SKM-1 (cell line): ENCODE results near the gene OR5L2.
"Not testable (repeated sequence)": the region's sequence is repeated elsewhere in the genome, so short reads cannot be mapped to it uniquely, and the experiment has no call there.

ENCODE experiments used
- DNase-seq: peaks from one replicate; lab custom pipeline; 2025; ENCODE audit not compliant: unreplicated experiment; lab: John Stamatoyannopoulos, UW

Gene OR5L2

DNA sequence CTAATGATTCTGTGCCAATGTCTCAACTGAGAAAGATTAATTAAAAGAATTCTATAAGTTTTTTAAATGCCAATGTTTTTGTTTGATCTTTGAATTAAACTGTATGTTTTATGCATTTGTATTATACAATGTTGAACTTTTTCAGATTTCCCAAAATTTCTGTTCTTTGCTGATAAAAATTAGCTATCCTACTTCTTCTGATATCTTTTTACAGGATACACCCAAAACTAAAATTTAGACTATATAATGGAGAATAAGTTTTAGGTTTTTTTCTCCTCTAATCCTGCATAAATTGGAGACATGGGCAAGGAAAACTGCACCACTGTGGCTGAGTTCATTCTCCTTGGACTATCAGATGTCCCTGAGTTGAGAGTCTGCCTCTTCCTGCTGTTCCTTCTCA lies at the start of gene OR5L2:
Gene OR5L2, plus strand, starts transcription at position 301 of the 400 bp plus-strand sequence. Its CDS starts 0 bp downstream, at position 301.
- DNase-seq: no peak

DNA sequence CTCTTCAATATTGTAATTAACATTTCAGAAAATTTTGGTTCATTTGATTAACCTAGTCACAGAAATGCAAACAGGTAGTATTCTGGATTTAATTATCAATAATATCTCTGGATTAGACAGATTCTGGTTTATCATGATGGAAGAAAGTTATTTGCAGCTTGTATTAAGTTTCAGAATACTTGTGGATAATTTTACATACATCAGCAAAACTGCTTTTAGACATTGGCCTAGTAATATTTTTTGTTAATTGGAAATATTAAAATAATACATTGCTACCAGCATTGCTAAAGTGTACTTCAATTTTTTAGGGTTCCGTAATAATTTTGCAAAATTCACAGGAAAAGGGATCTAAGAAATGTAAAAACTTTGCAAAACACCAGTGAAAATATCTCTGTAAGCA lies 35.4 kb upstream of the OR5L2 start:
- no peak for DNase-seq

GRCh38 chr11:55793321-55793720 lies 33.7 kb upstream of the OR5L2 start:
- no peak for DNase-seq

- no peak for DNase-seq
Measured at GRCh38 chr11:55795256-55795655, 31.8 kb upstream of the OR5L2 start, which contains the start of gene OR5D14. Gene OR5D14, plus strand, starts transcription at chr11:55795556. Its CDS starts 0 bp downstream, at chr11:55795556.

DNA sequence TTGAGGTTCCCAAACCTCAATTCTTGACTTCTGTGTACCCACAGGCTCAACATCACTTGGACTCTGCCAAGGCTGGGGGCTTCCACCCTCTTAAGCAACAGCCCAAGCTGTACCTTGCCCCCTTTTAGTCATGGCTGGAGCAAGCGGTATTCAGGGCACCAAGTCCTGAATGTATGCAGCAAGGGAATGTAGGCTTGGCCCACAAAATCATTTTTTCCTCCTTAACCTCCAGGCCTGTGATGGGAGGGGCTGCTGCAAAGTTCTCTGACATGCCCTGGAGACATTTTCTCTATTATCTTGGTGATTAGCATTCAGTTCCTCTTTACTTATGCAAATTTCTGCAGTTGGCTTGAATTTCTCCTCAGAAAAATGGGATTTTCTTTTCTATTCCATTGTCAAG lies 20.8 kb upstream of the OR5L2 start:
- DNase-seq: no peak

DNA sequence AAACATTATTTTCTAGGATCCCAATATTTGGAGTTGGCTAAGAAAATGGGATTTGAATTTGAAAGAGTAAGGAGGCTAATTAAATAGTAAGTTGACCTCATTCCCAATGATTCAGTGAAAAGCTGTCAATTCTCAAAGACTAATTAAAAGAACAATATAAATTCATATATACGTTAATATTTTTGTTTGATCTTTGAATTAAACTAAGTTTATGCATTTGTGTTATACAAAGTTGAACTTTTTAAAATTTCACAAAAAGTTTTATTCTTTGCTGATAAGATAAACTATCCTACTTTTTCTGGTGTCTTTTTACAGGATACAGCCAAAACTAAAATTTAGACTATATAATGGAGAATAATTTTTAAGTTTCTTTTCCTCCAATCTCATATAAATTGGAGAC lies 16.0 kb upstream of the OR5L2 start, which contains the start of gene OR5L1:
Gene OR5L1, plus strand, starts transcription at position 301 of the 400 bp plus-strand sequence. CDS start 100 bp downstream, outside the sequence.
- no peak for DNase-seq

GRCh38 chr11:55819330-55819729 lies 7.7 kb upstream of the OR5L2 start, which contains the start of gene OR5D18:
Gene OR5D18, plus strand, starts transcription at chr11:55819630. Its CDS starts 0 bp downstream, at chr11:55819630.
- DNase-seq: no peak

- DNase-seq: no peak
Measured at GRCh38 chr11:55838452-55838851, 11.4 kb downstream of the OR5L2 start, which contains the start of gene OR5D16. Gene OR5D16, plus strand, starts transcription at chr11:55838752. Its CDS starts 0 bp downstream, at chr11:55838752.

- no peak for DNase-seq
Measured at GRCh38 chr11:55847453-55847852, 20.4 kb downstream of the OR5L2 start.

- no peak for DNase-seq
Measured at GRCh38 chr11:55849037-55849436, 22.0 kb downstream of the OR5L2 start.

- DNase-seq: no peak
Measured at GRCh38 chr11:55852141-55852540, 25.1 kb downstream of the OR5L2 start.

GRCh38 chr11:55854704-55855103 lies 27.7 kb downstream of the OR5L2 start:
- DNase-seq: no peak

DNA sequence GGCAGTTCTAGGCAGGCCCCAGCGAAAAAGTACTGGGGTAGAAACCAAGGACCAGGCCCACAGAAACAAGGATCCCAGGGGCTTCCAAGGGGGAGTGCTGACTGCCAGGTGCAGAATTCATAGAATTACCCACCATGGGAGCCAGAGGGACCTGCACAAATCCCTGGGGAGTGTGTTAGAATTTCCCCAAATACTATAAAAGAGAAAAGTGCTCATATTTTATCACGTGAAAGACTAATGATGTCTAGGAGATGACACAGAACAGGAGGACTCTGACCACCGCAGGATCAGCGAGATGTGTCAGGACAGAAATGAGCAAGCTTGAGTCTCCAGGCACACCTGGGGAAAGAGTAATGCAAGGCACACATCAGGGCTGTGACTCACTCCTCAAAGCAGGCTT lies 40.3 kb downstream of the OR5L2 start:
- not testable (repeated sequence) for DNase-seq

- not testable (repeated sequence) for DNase-seq
Measured at GRCh38 chr11:55872731-55873130, 45.7 kb downstream of the OR5L2 start.

- DNase-seq: not testable (repeated sequence)
Measured at GRCh38 chr11:55873146-55873545, 46.1 kb downstream of the OR5L2 start.
